GM18873 (cell line): Measurements from ENCODE around the gene SKOR1.
A peak's percentile ranks its signal among the peaks of the same experiment; 100 is the strongest.

Source experiments
- ATAC-seq: cut with Tn5 transposase; IDR thresholded peaks from one replicate; pipeline ENCODE4 v1.9.1; 2021; ENCODE audit warnings: mild to moderate bottlenecking, moderate library complexity, moderate number of reproducible peaks; ENCODE audit not compliant: unreplicated experiment, low FRiP score

SKOR1 gene

GRCh38 chr15:67829647-67830504 lies 4.6 kb downstream of the SKOR1 start:
- ATAC-seq, result no peak

- no peak for ATAC-seq
Measured at GRCh38 chr15:67831363-67831762, 6.1 kb downstream of the SKOR1 start.

GRCh38 chr15:67832031-67832551 lies 6.8 kb downstream of the SKOR1 start:
- no peak for ATAC-seq

GRCh38 chr15:67832897-67833709 lies 7.8 kb downstream of the SKOR1 start:
- ATAC-seq, result no peak

- ATAC-seq, result no peak
Measured at GRCh38 chr15:67833710-67834511, 8.6 kb downstream of the SKOR1 start.

- ATAC-seq, result no peak
Measured at GRCh38 chr15:67834581-67835296, 9.4 kb downstream of the SKOR1 start.

GRCh38 chr15:67835297-67836133 lies 10.2 kb downstream of the SKOR1 start:
- ATAC-seq, result no peak

- ATAC-seq, result no peak
Measured at GRCh38 chr15:67836134-67836455, 10.8 kb downstream of the SKOR1 start.

GRCh38 chr15:67836477-67836876 lies 11.2 kb downstream of the SKOR1 start:
- no peak for ATAC-seq

GRCh38 chr15:67836955-67837354 lies 11.6 kb downstream of the SKOR1 start:
- ATAC-seq, result no peak

GRCh38 chr15:67838789-67839332 lies 13.6 kb downstream of the SKOR1 start:
- ATAC-seq, result no peak

GRCh38 chr15:67839499-67839928 lies 14.2 kb downstream of the SKOR1 start:
- peak; percentile 13 for ATAC-seq

GRCh38 chr15:67839929-67840748 lies 14.8 kb downstream of the SKOR1 start, which contains the start of gene RNU6-1:
RNU6-1 (minus strand) TSS chr15:67840045.
- ATAC-seq, result peak; percentile 74

GRCh38 chr15:67840749-67841512 lies 15.6 kb downstream of the SKOR1 start:
- ATAC-seq, result no peak

- ATAC-seq, result no peak
Measured at GRCh38 chr15:67841513-67841762, 16.1 kb downstream of the SKOR1 start.

- ATAC-seq, result no peak
Measured at GRCh38 chr15:67843092-67843501, 17.8 kb downstream of the SKOR1 start.

GRCh38 chr15:67843571-67844387 lies 18.5 kb downstream of the SKOR1 start:
- ATAC-seq, result no peak
